ENCODE results near the gene RNF133. TPM values are rescaled to one million over a fixed set of nuclear protein-coding genes. Genes with fewer than 3 reads are reported as not detected.
"Not testable (repeated sequence)": the region's sequence is repeated elsewhere in the genome, so short reads cannot be mapped to it uniquely, and the experiment has no call there.

RNF133 gene
- polyA plus RNA-seq, 10 donors = 0.18 TPM; not detected in 9

- DNase-seq = no peak
Observed at GRCh38 chr7:122691569-122692235, 7.2 kb downstream of the RNF133 start.

DNA sequence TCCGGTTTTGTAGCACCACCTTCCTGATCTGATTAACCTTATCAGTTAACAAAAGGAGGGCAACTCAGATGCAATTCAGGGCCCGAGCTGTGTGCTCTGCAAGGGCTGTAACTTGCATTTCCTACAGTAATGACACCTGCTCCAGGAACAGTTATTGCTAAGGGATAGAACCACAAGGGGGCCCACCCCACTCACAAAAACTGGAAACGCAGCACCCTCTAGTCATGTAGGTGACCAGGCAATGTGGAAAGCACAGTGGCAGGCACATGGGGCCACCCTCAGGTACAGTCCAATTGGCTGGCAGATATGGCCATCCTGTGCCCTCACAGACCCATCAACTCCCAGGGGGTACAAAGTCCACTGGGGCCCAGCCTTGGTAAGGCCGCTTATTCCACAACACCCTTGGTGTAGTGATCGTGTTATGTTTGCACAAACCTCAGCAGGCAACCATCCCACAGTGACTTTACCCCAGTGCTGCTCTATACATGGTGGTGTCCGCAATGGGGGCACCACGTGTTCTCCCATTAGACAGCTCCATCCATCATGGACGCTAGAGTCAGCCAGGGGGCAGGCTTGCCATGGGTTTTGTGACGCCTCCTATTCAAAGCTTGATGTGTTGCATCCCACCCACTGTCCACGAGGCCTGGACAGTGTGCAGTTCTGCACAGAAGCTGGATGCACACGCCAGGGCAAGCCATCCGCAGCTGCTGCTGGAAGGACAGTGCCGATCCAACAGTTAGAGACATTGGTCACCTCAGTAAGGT, 9.4 kb downstream of the RNF133 start:
- DNase-seq = no peak

DNA sequence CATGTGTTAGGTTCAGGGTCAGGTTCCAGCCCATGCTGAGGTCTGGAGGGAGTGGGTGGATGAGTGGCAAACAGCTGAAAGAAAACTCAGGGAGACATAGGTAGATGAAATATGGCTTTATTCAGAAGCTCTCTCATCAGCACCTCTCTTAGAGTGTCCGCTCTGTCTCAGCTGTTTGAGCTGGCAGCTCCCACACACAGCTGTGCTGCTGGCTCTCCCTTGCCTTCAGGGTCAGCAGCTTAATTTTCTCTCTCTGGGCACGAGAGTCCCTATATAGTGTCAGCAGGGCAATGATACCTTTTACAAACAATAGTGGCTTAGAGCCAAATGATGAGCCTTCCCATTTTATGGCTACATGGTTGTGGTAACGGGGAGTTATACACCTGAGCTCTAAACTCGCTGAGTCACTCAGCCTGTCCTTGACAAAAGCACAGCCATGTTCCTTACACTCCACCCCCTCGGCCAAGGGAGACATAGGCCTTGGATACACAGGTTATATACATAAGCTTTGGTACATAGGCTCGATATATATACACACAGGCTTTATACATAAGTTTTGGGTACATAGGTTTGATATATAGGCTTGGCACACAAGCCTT, 10.4 kb downstream of the RNF133 start:
- DNase-seq = peak; percentile 19 to 37 (median 28)

GRCh38 chr7:122686360-122686878, 12.5 kb downstream of the RNF133 start:
- DNase-seq = no peak

- no peak for DNase-seq
Observed at GRCh38 chr7:122684504-122684903, 14.4 kb downstream of the RNF133 start.

DNA sequence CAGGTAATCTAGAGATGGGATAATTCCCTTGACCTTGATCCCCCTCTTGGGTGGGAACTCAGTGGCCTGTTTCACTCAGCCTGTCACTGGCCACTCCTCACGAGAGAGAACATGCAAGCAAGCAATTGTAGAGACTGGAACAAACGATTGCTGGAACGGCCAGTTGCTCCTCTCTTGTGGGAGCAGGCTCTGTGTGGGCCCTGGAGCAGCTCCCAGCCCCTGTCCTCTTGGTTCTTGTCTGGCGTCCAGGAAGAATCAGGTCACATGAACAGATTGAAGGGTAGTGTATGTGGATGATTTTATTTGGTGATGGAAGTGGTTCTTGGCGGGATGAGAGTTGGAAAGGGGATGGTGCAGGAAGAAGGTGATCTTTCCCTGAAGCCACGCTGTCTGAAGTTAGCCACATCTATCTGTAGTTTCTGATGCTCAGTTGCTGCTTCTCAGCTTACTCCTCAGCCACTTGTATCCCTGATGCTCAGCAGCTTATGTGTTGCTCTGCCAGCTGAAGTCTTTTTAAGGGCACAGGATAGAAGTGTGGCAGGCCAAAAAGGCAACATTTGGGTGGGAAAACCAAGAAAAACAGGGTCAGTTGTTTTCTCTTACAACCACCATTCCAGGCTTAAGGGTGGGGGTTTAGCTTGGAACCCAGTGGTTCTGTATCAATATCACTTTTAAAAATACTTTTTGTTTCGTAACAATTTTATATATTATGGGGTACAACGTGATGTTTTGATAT, 15.9 kb downstream of the RNF133 start:
- no peak for DNase-seq

- DNase-seq = not testable (repeated sequence)
Observed at GRCh38 chr7:122681186-122681585, 17.7 kb downstream of the RNF133 start.

- no peak for DNase-seq
Observed at GRCh38 chr7:122679813-122680212, 19.1 kb downstream of the RNF133 start.

- not testable (repeated sequence) for DNase-seq
Observed at GRCh38 chr7:122679269-122679709, 19.6 kb downstream of the RNF133 start.

DNA sequence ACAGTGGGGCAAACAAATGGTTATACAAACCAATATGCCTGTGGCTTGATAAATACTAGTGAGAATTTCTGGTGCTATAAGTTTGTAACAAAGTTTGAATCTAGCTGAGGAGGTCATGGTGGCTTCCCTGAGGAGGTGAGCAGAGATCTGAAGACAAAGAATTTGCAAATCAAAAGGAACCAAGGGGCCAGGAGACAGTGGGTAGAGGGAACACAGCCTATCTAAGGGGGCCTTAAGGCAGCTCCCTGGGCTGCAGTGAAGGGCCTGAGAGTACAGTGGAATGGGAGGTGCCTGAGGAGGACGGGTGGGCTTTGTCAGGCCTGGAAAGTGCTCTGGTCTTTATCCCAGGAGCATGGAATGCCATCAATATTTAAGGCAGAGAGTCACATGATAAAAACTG, 21.8 kb downstream of the RNF133 start:
- no peak for DNase-seq

DNA sequence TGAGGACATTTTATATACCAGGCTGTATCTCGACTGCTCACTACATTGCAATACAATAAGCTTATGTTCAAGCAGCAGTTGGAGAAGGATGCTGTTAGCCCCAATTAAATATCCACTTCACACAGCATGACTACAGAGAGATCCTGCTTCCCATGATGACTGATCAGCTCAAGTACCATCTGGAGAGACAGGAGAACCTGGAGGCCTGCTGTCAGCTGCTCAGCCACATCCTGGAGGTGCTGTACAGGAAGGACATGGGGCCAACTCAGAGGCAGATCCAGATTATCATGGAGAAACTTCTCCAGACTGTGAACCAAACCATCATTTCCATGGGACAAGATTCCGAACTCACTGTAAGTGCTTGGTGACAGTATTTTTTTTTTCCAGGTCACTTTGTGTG, 22.5 kb downstream of the RNF133 start:
- no peak for DNase-seq

- no peak for DNase-seq
Observed at GRCh38 chr7:122675621-122676020, 23.3 kb downstream of the RNF133 start.

GRCh38 chr7:122675011-122675410, 23.9 kb downstream of the RNF133 start:
- DNase-seq = peak in 1 of 3 donors; percentile 10

GRCh38 chr7:122674502-122674901, 24.4 kb downstream of the RNF133 start:
- DNase-seq = peak; percentile 23 to 73 (median 55)

DNA sequence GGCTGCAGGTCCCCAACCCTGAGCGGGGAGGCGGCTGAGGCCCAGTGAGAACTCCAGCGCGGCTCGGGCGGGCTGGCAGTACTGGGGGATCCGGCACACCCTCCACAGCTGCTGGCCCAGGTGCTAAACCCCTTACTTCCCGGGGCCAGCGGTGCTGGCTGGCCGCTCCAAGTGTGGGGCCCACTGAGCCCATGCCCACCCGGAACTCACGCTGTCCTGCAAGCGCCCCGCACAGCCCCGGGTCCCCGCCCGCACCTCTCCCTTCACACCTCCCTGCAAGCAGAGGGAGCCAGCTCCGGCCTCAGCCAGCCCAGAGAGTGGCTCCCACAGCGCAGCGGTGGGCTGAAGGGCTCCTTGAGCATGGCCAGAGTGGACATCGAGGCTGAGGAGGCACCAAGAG, 25.0 kb downstream of the RNF133 start:
- DNase-seq = no peak

DNA sequence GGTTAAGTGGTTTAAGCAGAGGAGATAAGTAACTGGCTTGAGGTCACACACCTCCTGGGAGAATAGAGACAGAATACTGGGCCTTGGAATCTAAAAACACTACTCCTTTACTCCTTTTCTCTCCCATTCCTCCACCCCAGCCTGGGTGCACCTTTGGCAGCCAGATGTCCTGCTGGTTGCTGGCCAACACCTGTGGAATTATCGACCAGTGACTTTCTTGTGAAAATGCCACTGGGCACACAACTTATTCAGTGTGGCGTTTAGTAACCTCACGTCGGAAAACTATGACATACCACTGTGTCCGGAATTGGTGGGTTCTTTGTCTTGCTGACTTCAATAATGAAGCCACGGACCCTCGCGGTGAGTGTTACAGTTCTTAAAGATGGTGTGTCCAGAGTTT, 26.4 kb downstream of the RNF133 start:
- DNase-seq = no peak

- DNase-seq = no peak
Observed at GRCh38 chr7:122663733-122664132, 35.2 kb downstream of the RNF133 start.

- no peak for DNase-seq
Observed at GRCh38 chr7:122658856-122659255, 40.1 kb downstream of the RNF133 start.

DNA sequence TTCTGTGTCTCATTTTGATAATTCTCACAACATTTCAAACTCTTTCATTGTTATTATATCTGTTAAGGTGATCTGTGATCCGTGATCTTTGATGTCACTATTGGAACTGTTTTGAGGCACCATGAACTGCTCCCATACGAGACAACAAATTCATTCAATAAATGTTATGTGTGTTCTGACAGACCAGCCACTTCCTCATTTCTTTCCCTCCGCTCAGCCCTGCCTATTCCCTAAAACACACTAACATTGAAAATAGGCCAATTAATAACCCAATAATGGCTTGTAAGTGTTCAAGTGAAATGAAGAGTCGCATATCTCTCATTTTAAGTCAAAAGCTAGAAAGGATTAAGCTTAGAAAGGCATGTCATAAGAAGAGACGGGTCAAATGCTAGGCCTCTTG, 45.2 kb downstream of the RNF133 start:
- no peak for DNase-seq

DNA sequence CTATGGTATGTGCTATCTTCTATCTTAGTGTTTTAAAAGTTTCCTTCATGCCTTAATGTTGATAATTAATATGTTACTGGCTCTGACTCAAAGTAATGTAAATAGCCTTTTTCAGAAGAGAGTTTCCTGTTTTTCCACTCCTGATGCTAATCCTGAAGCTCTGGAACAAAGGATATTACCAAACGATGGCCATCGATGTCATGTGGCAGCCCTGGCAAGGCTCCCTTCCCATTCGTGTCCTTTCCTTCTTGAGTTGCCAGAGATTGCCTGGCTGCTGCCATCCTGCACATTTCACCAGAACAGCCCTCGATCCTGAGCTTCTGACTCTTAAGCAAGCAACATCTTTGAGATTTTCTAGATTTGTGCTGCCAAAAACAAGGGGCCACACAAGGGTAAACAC, 46.0 kb downstream of the RNF133 start:
- DNase-seq = no peak

DNA sequence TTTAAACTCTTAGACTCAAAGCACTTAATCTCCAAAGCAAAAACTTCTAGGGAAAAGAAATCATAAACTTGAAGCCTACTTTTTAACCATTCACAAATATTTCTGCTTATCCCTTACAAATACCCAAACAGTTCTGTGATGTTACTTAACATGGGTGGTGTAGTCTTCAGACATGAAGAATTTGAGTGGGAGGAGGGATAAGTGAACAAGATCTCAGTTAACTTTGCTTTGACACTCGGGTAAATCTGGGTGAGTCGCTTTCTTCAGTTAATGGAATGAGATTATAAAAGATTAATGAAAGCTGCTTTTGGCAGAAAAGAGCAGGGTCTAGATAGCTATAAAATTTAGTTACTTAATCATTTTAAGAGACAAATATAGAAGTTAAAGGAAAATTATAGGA, 47.5 kb downstream of the RNF133 start:
- DNase-seq = no peak

All from muscle of back (tissue), 11 donors.